HFFc6 (cell line): ENCODE results near the gene PLXNB2. TPM values are rescaled to one million over a fixed set of nuclear protein-coding genes. Genes with fewer than 3 reads are reported as not detected.

Experiments
- DNase-seq: peaks from one replicate; pipeline ENCODE4 v3.0.0-alpha.2; 2018
- H3K27ac Mint-ChIP-seq: 2 replicates; pipeline ENCODE4 v1.8.0; 2020; ENCODE audit warnings: mild to moderate bottlenecking, mixed read lengths
- H3K27me3 Mint-ChIP-seq: 2 replicates; pipeline ENCODE4 v1.8.0; 2021; ENCODE audit warnings: mild to moderate bottlenecking, moderate library complexity, mixed read lengths; ENCODE audit not compliant: insufficient read depth
- H3K36me3 Mint-ChIP-seq: 2 replicates; pipeline ENCODE4 v1.8.0; 2021; ENCODE audit warnings: low read depth, mixed read lengths
- H3K4me1 Mint-ChIP-seq: 2 replicates; pipeline ENCODE4 v1.8.0; 2020; ENCODE audit warnings: low read depth, mixed read lengths
- H3K4me3 Mint-ChIP-seq: 2 replicates; pipeline ENCODE4 v1.8.0; 2020; ENCODE audit warnings: mild to moderate bottlenecking, moderate library complexity, mixed read lengths
- H3K9me3 Mint-ChIP-seq: 2 replicates; pipeline ENCODE4 v1.8.0; 2020; ENCODE audit warnings: mild to moderate bottlenecking, mixed read lengths
- long read RNA-seq: library from polyadenylated mRNA; unstranded; transcript quantifications from one replicate; pipeline ENCODE4 v2.0.0, GENCODE V29; 2019
- total RNA-seq, 6 experiments: library from RNA; stranded (reverse); fragmentation: NEBNext Ultra II Directional; extraction: Animal tissue kit (Norgen Biotek cat#: 25700); gene quantifications; 2 replicates in 1 of 6; 3 replicates in 5 of 6; pipeline ENCODE4 v1.2.3, GENCODE V29; 2021
- TF ChIP-seq, protein P1 (sequence below): fragments of 200-600 bp; sonication (generic); IDR thresholded peaks from 2 replicates; pipeline ENCODE4 v1.5.0; 2021; ENCODE audit warnings: antibody characterized with exemption, mild to moderate bottlenecking

The PLXNB2 gene, protein sequence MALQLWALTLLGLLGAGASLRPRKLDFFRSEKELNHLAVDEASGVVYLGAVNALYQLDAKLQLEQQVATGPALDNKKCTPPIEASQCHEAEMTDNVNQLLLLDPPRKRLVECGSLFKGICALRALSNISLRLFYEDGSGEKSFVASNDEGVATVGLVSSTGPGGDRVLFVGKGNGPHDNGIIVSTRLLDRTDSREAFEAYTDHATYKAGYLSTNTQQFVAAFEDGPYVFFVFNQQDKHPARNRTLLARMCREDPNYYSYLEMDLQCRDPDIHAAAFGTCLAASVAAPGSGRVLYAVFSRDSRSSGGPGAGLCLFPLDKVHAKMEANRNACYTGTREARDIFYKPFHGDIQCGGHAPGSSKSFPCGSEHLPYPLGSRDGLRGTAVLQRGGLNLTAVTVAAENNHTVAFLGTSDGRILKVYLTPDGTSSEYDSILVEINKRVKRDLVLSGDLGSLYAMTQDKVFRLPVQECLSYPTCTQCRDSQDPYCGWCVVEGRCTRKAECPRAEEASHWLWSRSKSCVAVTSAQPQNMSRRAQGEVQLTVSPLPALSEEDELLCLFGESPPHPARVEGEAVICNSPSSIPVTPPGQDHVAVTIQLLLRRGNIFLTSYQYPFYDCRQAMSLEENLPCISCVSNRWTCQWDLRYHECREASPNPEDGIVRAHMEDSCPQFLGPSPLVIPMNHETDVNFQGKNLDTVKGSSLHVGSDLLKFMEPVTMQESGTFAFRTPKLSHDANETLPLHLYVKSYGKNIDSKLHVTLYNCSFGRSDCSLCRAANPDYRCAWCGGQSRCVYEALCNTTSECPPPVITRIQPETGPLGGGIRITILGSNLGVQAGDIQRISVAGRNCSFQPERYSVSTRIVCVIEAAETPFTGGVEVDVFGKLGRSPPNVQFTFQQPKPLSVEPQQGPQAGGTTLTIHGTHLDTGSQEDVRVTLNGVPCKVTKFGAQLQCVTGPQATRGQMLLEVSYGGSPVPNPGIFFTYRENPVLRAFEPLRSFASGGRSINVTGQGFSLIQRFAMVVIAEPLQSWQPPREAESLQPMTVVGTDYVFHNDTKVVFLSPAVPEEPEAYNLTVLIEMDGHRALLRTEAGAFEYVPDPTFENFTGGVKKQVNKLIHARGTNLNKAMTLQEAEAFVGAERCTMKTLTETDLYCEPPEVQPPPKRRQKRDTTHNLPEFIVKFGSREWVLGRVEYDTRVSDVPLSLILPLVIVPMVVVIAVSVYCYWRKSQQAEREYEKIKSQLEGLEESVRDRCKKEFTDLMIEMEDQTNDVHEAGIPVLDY (N-terminal part only)
- total RNA-seq, result 100 to 1,000 TPM; 280 to 370 (median 291) TPM
- long read RNA-seq, full-length matches to known transcripts, result 4 of 100 reads
- long read RNA-seq, partial matches to known transcripts, result 77 of 100 reads
- long read RNA-seq, other reads (novel, unspliced or antisense), result 19 of 100 reads

DNA sequence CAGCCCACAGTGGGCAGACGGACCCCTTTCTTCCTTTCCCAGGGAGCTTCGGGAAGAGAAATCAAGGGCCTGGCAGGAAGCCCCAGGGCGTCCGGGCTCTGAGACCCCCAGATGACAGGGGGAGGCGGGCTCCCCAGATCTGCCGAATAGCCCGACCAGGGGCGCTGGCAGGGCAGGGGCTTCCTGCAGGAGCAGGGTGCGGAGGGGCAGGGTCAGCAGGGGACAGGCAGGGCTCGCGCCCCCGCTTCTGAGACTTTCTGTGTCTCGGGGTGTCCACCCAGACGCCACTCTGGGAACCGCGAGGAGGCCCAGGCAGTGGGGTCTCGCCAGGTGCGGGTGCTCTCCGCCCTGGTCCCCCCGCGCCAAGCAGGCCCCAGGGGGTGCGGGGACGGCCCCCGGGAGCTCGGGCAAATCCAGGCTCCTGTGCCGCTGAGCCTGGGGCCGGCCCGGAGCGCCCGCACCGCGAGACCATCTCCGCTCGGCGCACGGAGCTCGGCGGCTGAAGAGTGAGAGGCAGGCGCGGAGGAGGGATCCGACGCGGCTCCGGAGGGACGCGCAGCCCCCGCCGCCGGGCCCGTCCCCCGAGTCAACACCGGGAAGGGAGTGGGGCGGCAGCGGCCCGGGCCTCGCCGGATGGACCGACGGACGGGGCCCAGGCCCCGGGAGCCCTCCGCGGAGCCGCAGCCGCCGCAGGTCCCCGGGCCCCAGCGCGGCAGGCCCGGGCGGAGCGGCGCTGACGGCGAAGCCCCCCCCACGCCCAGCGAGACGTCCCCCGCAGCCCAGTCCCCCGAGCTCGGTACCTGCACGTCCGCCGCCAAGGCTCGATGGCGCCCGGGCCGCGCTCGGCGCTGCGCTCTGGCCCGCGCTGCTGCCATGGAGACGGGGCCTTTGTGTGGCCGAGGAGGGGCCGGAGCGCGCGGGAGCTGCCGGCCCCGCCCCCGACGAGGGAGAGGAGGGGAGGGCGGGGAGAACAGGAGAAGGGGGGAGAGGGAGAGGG lies at the start of gene PLXNB2:
PLXNB2 (minus strand) TSS at position 894 of the 997 bp plus-strand sequence. CDS start 17,062 bp downstream, outside the sequence.
- H3K36me3 Mint-ChIP-seq, result no peaks in the 10 kb centered on the region
- no peaks in the 10 kb centered on the region for H3K9me3 Mint-ChIP-seq
- peak; percentile 54 for DNase-seq
- TF ChIP-seq, protein P1, sequence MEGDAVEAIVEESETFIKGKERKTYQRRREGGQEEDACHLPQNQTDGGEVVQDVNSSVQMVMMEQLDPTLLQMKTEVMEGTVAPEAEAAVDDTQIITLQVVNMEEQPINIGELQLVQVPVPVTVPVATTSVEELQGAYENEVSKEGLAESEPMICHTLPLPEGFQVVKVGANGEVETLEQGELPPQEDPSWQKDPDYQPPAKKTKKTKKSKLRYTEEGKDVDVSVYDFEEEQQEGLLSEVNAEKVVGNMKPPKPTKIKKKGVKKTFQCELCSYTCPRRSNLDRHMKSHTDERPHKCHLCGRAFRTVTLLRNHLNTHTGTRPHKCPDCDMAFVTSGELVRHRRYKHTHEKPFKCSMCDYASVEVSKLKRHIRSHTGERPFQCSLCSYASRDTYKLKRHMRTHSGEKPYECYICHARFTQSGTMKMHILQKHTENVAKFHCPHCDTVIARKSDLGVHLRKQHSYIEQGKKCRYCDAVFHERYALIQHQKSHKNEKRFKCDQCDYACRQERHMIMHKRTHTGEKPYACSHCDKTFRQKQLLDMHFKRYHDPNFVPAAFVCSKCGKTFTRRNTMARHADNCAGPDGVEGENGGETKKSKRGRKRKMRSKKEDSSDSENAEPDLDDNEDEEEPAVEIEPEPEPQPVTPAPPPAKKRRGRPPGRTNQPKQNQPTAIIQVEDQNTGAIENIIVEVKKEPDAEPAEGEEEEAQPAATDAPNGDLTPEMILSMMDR, result no peak
- H3K27me3 Mint-ChIP-seq, result peaks cover 4% of the 10 kb centered on the region
- peak within 1 kb of the TSS; percentile 92 for H3K4me3 Mint-ChIP-seq
- peaks cover 44% of the 10 kb centered on the region for H3K4me1 Mint-ChIP-seq
- H3K27ac Mint-ChIP-seq, result peak within 1 kb of the TSS; percentile 93

DNA sequence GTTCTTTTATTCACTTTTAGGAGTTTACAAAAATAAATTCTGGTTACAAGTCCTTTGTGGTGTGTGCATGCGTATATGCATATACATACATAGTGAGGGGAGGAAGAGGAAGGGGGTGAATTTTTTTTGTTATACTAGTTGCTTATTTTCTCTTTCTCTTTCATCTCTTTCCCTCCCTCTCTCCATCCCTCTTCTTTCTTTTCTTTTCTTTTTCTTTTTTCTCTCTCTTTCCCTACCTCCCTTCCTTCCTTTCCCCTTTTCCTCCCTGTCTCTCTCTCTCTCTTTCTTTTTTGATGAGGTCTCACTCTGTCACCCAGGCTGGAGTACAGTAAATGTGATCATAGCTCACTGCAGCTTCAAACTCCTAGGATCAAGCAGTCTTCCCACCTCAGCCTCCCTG lies 49.8 kb upstream of the PLXNB2 start:
- Mint-ChIP-seq H3K27ac (peak overlapping the region; percentile 34; the same call in 1 of the 2 replicates), H3K4me3 (no peak overlapping the region), H3K4me1 (peaks cover 13% of the 10 kb centered on the region), H3K27me3 (peaks cover 2% of the 10 kb centered on the region; the same call in 1 of the 2 replicates), H3K36me3 (peaks cover 16% of the 10 kb centered on the region; the same call in 1 of the 2 replicates), H3K9me3 (no peaks in the 10 kb centered on the region)
- TF ChIP-seq, protein P1, result no peak
- DNase-seq, result no peak

DNA sequence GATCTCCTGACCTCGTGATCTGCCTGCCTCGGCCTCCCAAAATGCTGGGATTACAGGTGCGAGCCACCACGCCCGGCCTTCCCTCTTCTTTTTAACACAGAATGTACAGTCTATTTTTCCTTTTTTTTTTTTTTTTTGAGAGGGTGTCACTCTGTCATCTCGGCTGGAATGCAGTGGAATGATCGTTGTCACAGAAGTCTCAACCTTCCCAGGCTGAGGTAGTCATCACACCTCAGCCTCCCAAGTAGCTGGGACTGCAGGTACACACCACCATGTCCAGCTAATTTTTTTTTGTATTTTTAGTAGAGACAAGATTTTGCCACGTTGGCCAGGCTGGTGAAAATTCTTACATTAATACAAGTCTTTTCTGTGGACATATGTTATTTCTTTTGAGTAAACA lies 48.7 kb upstream of the PLXNB2 start:
- Mint-ChIP-seq H3K4me1 (peaks cover 5% of the 10 kb centered on the region), H3K27ac (no peak overlapping the region), H3K4me3 (no peak overlapping the region), H3K9me3 (no peaks in the 10 kb centered on the region), H3K36me3 (peaks cover 16% of the 10 kb centered on the region; the same call in 1 of the 2 replicates), H3K27me3 (peaks cover 2% of the 10 kb centered on the region; the same call in 1 of the 2 replicates)
- TF ChIP-seq, protein P1, result no peak
- no peak for DNase-seq

DNA sequence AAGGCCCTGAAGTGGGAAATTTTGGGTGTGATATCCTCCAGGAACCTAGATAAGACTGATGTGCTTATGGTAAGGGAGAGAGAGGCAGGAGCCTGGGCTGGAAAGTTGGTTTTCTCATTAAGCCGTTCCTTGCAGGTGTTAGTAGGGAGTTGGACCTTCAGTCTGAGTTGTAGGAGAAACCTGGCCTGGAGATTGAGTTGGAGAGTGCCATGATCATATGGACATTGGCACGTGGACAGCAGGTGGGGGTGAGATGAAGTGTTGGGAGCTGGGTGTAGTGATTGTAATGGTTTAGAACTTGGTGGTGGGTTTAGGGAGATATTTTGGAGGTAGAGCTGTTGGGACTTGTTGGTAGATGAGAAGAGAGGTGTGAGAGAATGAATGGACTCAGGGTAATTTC lies 40.6 kb upstream of the PLXNB2 start:
- Mint-ChIP-seq H3K4me3 (no peak overlapping the region), H3K27ac (no peak overlapping the region), H3K27me3 (no peaks in the 10 kb centered on the region; the same call in 1 of the 2 replicates), H3K36me3 (0 out of 2 replicates have a peak, but pooled peaks cover 1% of the 10 kb centered on the region), H3K4me1 (no peaks in the 10 kb centered on the region), H3K9me3 (no peaks in the 10 kb centered on the region)
- TF ChIP-seq, protein P1, result no peak
- no peak for DNase-seq
